IPS-20b (cell line): ENCODE measurements around the gene KIF1A.

Experiments used
- H3K27ac ChIP-seq: one replicate; pipeline ENCODE4 v1.5.1; 2013; ENCODE audit warnings: low read length
- H3K27me3 ChIP-seq: 2 replicates; pipeline ENCODE4 v1.6.1; 2013; ENCODE audit warnings: mild to moderate bottlenecking, low read length, inconsistent platforms; ENCODE audit not compliant: insufficient read depth
- H3K36me3 ChIP-seq: 2 replicates; pipeline ENCODE4 v1.6.1; 2013; ENCODE audit warnings: low read depth, mild to moderate bottlenecking, inconsistent platforms, low read length, moderate library complexity; ENCODE audit not compliant: insufficient read depth
- H3K4me1 ChIP-seq: 2 replicates; pipeline ENCODE4 v1.6.1; 2013; ENCODE audit warnings: mild to moderate bottlenecking, control low read depth, inconsistent platforms, low read length, moderate library complexity; ENCODE audit not compliant: insufficient read depth
- H3K4me3 ChIP-seq: 2 replicates; pipeline ENCODE4 v1.5.1; 2013; ENCODE audit warnings: mild to moderate bottlenecking, low read length, inconsistent platforms
- H3K9ac ChIP-seq: 2 replicates; pipeline ENCODE4 v1.6.1; 2013; ENCODE audit warnings: low read depth, mild to moderate bottlenecking, inconsistent platforms, low read length, moderate library complexity
- H3K9me3 ChIP-seq: 2 replicates; pipeline ENCODE4 v1.6.1; 2013; ENCODE audit warnings: mild to moderate bottlenecking, low read depth, low read length, inconsistent platforms; ENCODE audit not compliant: insufficient read depth

The KIF1A gene

DNA sequence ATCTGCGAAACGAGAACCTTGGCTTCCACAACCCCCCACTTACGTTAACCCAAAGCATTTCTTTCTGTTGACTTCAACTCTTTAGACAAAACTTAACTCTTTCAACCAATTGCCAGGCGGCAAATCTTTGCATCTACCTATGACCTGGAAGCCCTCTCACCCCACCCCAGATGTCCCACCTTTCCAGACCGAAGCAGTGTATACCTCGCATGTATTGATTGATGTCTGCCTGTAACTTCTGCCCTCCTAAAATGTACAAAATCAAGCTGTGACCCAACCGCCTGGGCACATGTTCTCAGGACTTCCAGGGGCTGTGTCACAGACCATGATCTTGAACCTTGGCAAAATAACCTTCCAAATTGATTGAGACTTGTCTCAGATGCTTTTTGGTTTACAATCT lies 149.6 kb downstream of the KIF1A start:
- Histone ChIP-seq H3K9me3 (no peaks in the 10 kb centered on the region; the same call in 1 of the 2 replicates), H3K4me1 (no peaks in the 10 kb centered on the region), H3K4me3 (no peak overlapping the region), H3K9ac (no peak overlapping the region), H3K27ac (no peak overlapping the region), H3K36me3 (no peaks in the 10 kb centered on the region), H3K27me3 (no peaks in the 10 kb centered on the region)

DNA sequence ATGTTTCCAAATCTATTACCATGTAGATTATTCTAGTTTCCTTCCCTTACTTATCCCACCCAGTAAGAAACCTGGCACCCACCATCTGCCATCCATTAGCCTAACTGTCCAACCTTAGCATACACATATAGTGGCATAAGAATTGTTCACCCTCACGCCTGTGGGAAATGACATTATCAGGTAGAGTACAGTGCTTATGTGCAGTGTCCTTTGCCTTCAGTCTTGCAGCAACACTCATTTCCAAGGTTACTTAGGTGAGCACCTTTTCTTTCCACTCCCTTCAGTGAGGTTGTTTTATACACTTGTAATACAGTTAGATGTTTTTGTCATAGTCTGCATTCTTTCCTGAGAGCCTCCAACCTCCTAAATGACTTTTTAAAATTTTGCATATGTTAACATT lies 155.4 kb downstream of the KIF1A start:
- H3K9ac ChIP-seq = no peak overlapping the region
- H3K4me3 ChIP-seq = no peak overlapping the region
- peaks cover 7% of the 10 kb centered on the region; the same call in 1 of the 2 replicates for H3K9me3 ChIP-seq
- no peaks in the 10 kb centered on the region for H3K4me1 ChIP-seq
- H3K27me3 ChIP-seq = peaks cover 6% of the 10 kb centered on the region; the same call in 1 of the 2 replicates
- no peaks in the 10 kb centered on the region for H3K36me3 ChIP-seq
- no peak overlapping the region for H3K27ac ChIP-seq
